HepG2 (cell line): ENCODE data around the gene B4GALT5. TPM values are rescaled to one million over a fixed set of nuclear protein-coding genes. Genes with fewer than 3 reads are reported as not detected.
A peak's percentile ranks its signal among the peaks of the same experiment; 100 is the strongest.

ENCODE experiments used
- ATF1 ChIP-seq: IDR thresholded peaks from 2 replicates; pipeline ENCODE4 v1.6.1; 2016; ENCODE audit warnings: mild to moderate bottlenecking, control low read depth
- BATF2 ChIP-seq: sonication (generic); formaldehyde crosslinking; IDR thresholded peaks from 2 replicates; pipeline ENCODE4 v1.8.0; 2022; ENCODE audit warnings: mild to moderate bottlenecking, missing genetic modification reagents, moderate library complexity
- CCDC6 ChIP-seq: sonication (generic); formaldehyde crosslinking; IDR thresholded peaks from 2 replicates; pipeline ENCODE4 v1.8.1; 2022; ENCODE audit warnings: mild to moderate bottlenecking, missing genetic modification reagents, moderate library complexity
- E2F2 ChIP-seq: sonication (generic); formaldehyde crosslinking; IDR thresholded peaks from 2 replicates; pipeline ENCODE4 v1.4.0; 2020; ENCODE audit warnings: missing genetic modification reagents, borderline replicate concordance
- FOXP1 ChIP-seq, 2 experiments: fragments of 450-650 bp in 1 of 2; IDR thresholded peaks; 2 replicates each; pipeline ENCODE4 v1.6.1; 2017 to 2018; ENCODE audit warnings: antibody characterized with exemption in 1 of 2
- HMG20B ChIP-seq: conservative IDR thresholded peaks from 2 replicates; pipeline ENCODE4 v1.6.1; 2016; ENCODE audit warnings: missing genetic modification reagents, missing compliant biosample characterization
- PAXIP1 ChIP-seq: sonication (generic); formaldehyde crosslinking; conservative IDR thresholded peaks from 2 replicates; pipeline ENCODE4 v1.4.0; 2020; ENCODE audit warnings: mild to moderate bottlenecking, missing genetic modification reagents, moderate library complexity
- PCBP2 ChIP-seq: fragments of 200-400 bp; formaldehyde crosslinking; optimal IDR thresholded peaks from 2 replicates; pipeline ENCODE3; 2018; ENCODE audit warnings: low read length, low read depth; ENCODE audit not compliant: poor library complexity, severe bottlenecking
- SALL1 ChIP-seq: sonication (generic); formaldehyde crosslinking; IDR thresholded peaks from 2 replicates; pipeline ENCODE4 v1.8.0; 2022; ENCODE audit warnings: mild to moderate bottlenecking, missing genetic modification reagents
- SP5 ChIP-seq: IDR thresholded peaks from 2 replicates; pipeline ENCODE4 v1.6.1; 2016; ENCODE audit warnings: low read depth, borderline replicate concordance
- TMF1 ChIP-seq: sonication (generic); formaldehyde crosslinking; IDR thresholded peaks from 2 replicates; pipeline ENCODE4 v1.8.1; 2022; ENCODE audit warnings: low read depth, missing genetic modification reagents
- TRAFD1 ChIP-seq: sonication (generic); formaldehyde crosslinking; IDR thresholded peaks from 2 replicates; pipeline ENCODE4 v1.5.1; 2020; ENCODE audit warnings: missing genetic modification reagents, mild to moderate bottlenecking, borderline replicate concordance
- ZBTB3 ChIP-seq: sonication (generic); formaldehyde crosslinking; IDR thresholded peaks from 2 replicates; pipeline ENCODE4 v1.4.0; 2020; ENCODE audit warnings: low read depth, mild to moderate bottlenecking, moderate library complexity, missing genetic modification reagents, borderline replicate concordance
- ZBTB4 ChIP-seq: sonication (generic); formaldehyde crosslinking; IDR thresholded peaks from 2 replicates; pipeline ENCODE4 v1.4.0; 2020; ENCODE audit warnings: missing genetic modification reagents, mild to moderate bottlenecking, borderline replicate concordance
- ZNF44 ChIP-seq: sonication (generic); formaldehyde crosslinking; IDR thresholded peaks from 2 replicates; pipeline ENCODE4 v1.5.1; 2020; ENCODE audit warnings: mild to moderate bottlenecking, missing genetic modification reagents
- ZNF75D ChIP-seq: sonication (generic); formaldehyde crosslinking; IDR thresholded peaks from 2 replicates; pipeline ENCODE4 v1.8.1; 2023; ENCODE audit warnings: missing genetic modification reagents, mild to moderate bottlenecking, borderline replicate concordance
- ZNF850 ChIP-seq: sonication (generic); formaldehyde crosslinking; conservative IDR thresholded peaks from 2 replicates; pipeline ENCODE4 v1.9.0; 2021; ENCODE audit warnings: mild to moderate bottlenecking, missing genetic modification reagents
- ZSCAN25 ChIP-seq: sonication (generic); formaldehyde crosslinking; IDR thresholded peaks from 2 replicates; pipeline ENCODE4 v1.8.0; 2022; ENCODE audit warnings: mild to moderate bottlenecking, missing genetic modification reagents
- polyA plus RNA-seq, 8 experiments: library from polyadenylated mRNA; depleted of rRNA in 3 of 8; stranded (reverse) in 7 of 8; unstranded in 1 of 8; fragments of >200 nt; fragmentation: Illumina TruSeq in 4 of 8; extraction: Trizol in 4 of 8; gene quantifications; 2 replicates each; pipeline versions ENCODE4 v1.2.1 to v1.2.3, GENCODE V29; 2011 to 2016; ENCODE audit warnings: low read depth in 4 of 8, missing spikeins in 1 of 8, mixed read lengths in 1 of 8; ENCODE audit not compliant: insufficient read depth in 1 of 8
- total RNA-seq, 5 experiments: library from RNA; depleted of rRNA; stranded (reverse); fragments of >200 nt; fragmentation: Illumina TruSeq; extraction: Trizol; gene quantifications; 2 replicates each; pipeline ENCODE4 v1.2.3, GENCODE V29; 2016; ENCODE audit warnings: low read depth in 1 of 5

The B4GALT5 gene
- total and polyA plus RNA-seq, 2 of the 13 experiments (the other 11 are each of a cell fraction or from before 2014, with no cell fraction given) = 27.3 to 30.9 TPM

- TF ChIP-seq BATF2 (CRISPR knock-in tag) (no peak), ZNF75D (CRISPR knock-in tag) (no peak), ZSCAN25 (CRISPR knock-in tag) (no peak), ZNF850 (CRISPR knock-in tag) (no peak), SP5 (CRISPR knock-in tag) (0 out of 2 replicates have a peak, but pooled peaks have one; percentile 26), ZBTB3 (CRISPR knock-in tag) (no peak), SALL1 (CRISPR knock-in tag) (0 out of 2 replicates have a peak, but pooled peaks have one; percentile 12), TRAFD1 (CRISPR knock-in tag) (no peak), ZNF44 (CRISPR knock-in tag) (no peak), CCDC6 (CRISPR knock-in tag) (no peak), ATF1 (CRISPR knock-in tag) (no peak), ZBTB4 (CRISPR knock-in tag) (no peak), E2F2 (CRISPR knock-in tag) (no peak), PAXIP1 (CRISPR knock-in tag) (no peak), FOXP1 (IDR thresholded peaks at IDR 0.05) (no peak), FOXP1 (CRISPR knock-in tag; IDR thresholded peaks at IDR 0.05) (0 out of 2 replicates have a peak, but pooled peaks have one; percentile 8), TMF1 (no peak), PCBP2 (no peak), HMG20B (no peak)
Measured at GRCh38 chr20:49676581-49677291, 36.9 kb downstream of the B4GALT5 start (continued).
